Measurements from ENCODE around the gene PSMC3IP. TPM values are rescaled to one million over a fixed set of nuclear protein-coding genes. Genes with fewer than 3 reads are reported as not detected.
"Not testable (repeated sequence)": the region's sequence is repeated elsewhere in the genome, so short reads cannot be mapped to it uniquely, and the experiment has no call there.

PSMC3IP gene
- total RNA-seq, 4 donors from 2014 or later = 2.2 to 5.0 (median 4.2) TPM

- intact Hi-C loops (cut with DNase I) = no loop called here
- TF ChIP-seq POLR2A (IDR thresholded peaks at IDR 0.05; ENCODE audit: low read depth) = no peak
- no peak for DNase-seq (ENCODE audit: extremely low spot score)
- H3K9me3 ChIP-seq = no peaks in the 10 kb centered on the region
- WGBS = 86% methylated on average over 17 of the region's 17 CpGs
- H3K27me3 ChIP-seq = no peaks in the 10 kb centered on the region
- no peak overlapping the region for H3K4me3 ChIP-seq
- peaks cover 9 to 22% (median 15%) of the 10 kb centered on the region in 4 donors for H3K4me1 ChIP-seq
- H3K36me3 ChIP-seq = peaks cover 20 to 66% (median 62%) of the 10 kb centered on the region in 4 donors
- H3K27ac ChIP-seq (replicated peaks in 1 of 4) = no peak overlapping the region
Measured at GRCh38 chr17:42541041-42541833, 36.3 kb downstream of the PSMC3IP start.

GRCh38 chr17:42540558-42540957 lies 37.0 kb downstream of the PSMC3IP start:
- 90% methylated on average over 4 of the region's 4 CpGs for WGBS
- peaks cover 20 to 66% (median 62%) of the 10 kb centered on the region in 4 donors for H3K36me3 ChIP-seq

GRCh38 chr17:42538482-42538881 lies 39.0 kb downstream of the PSMC3IP start:
- Histone ChIP-seq H3K9me3 (no peaks in the 10 kb centered on the region), H3K4me3 (no peak overlapping the region), H3K27me3 (no peaks in the 10 kb centered on the region), H3K27ac (replicated peaks in 1 of 4) (no peak overlapping the region), H3K36me3 (peaks cover 20 to 54% (median 49%) of the 10 kb centered on the region in 4 donors), H3K4me1 (peaks cover 18 to 34% (median 28%) of the 10 kb centered on the region in 4 donors)
- 94% methylated on average over 14 of the region's 14 CpGs for WGBS
- intact Hi-C loops (cut with DNase I) = no loop called here
- TF ChIP-seq POLR2A (IDR thresholded peaks at IDR 0.05; ENCODE audit: low read depth) = no peak
- no peak for TF ChIP-seq EP300 (IDR thresholded peaks at IDR 0.05)
- TF ChIP-seq CTCF (IDR thresholded peaks at IDR 0.05) = no peak
- no peak for TF ChIP-seq POLR2AphosphoS5 (IDR thresholded peaks at IDR 0.05)
- no peak for DNase-seq (ENCODE audit: extremely low spot score)

More at GRCh38 chr17:42540558-42540957, 37.0 kb downstream of the PSMC3IP start:
- H3K27ac ChIP-seq (replicated peaks in 1 of 4); intact Hi-C loops (cut with DNase I); H3K27me3 ChIP-seq; H3K9me3 ChIP-seq; H3K4me3 ChIP-seq; DNase-seq (ENCODE audit: extremely low spot score): not testable (repeated sequence)
- peaks cover 11 to 24% (median 18%) of the 10 kb centered on the region in 4 donors for H3K4me1 ChIP-seq

- Histone ChIP-seq H3K27ac (replicated peaks in 1 of 4) (peak overlapping the region in 1 of 4 donors; percentile 86), H3K4me1 (peaks cover 18 to 34% (median 28%) of the 10 kb centered on the region in 4 donors), H3K27me3 (no peaks in the 10 kb centered on the region), H3K36me3 (peaks cover 20 to 48% (median 43%) of the 10 kb centered on the region in 4 donors), H3K9me3 (no peaks in the 10 kb centered on the region), H3K4me3 (no peak overlapping the region)
- no peak for DNase-seq (ENCODE audit: extremely low spot score)
- intact Hi-C loops (cut with DNase I) = no loop called here
- 95% methylated on average over 5 of the region's 5 CpGs for WGBS
- TF ChIP-seq POLR2AphosphoS5 (IDR thresholded peaks at IDR 0.05) (no peak), EP300 (IDR thresholded peaks at IDR 0.05) (no peak), CTCF (IDR thresholded peaks at IDR 0.05) (no peak), POLR2A (IDR thresholded peaks at IDR 0.05; ENCODE audit: low read depth) (no peak)
Measured at GRCh38 chr17:42537826-42538451, 39.6 kb downstream of the PSMC3IP start.

GRCh38 chr17:42537156-42537805 lies 40.2 kb downstream of the PSMC3IP start:
- Histone ChIP-seq H3K36me3 (peaks cover 15 to 42% (median 37%) of the 10 kb centered on the region in 4 donors), H3K27me3 (no peaks in the 10 kb centered on the region), H3K27ac (replicated peaks in 1 of 4) (peak overlapping the region; percentile 86 to 98 (median 92)), H3K9me3 (no peaks in the 10 kb centered on the region), H3K4me1 (peaks cover 18 to 41% (median 34%) of the 10 kb centered on the region in 4 donors), H3K4me3 (peak overlapping the region; percentile 63 to 89 (median 74))
- 94% methylated on average over 9 of the region's 31 CpGs for WGBS
- intact Hi-C loops (cut with DNase I) = no loop called here
- TF ChIP-seq EP300 (IDR thresholded peaks at IDR 0.05) = no peak
- TF ChIP-seq POLR2A (IDR thresholded peaks at IDR 0.05; ENCODE audit: low read depth) = no peak
- no peak for TF ChIP-seq CTCF (IDR thresholded peaks at IDR 0.05)
- no peak for TF ChIP-seq POLR2AphosphoS5 (IDR thresholded peaks at IDR 0.05)
- DNase-seq (ENCODE audit: extremely low spot score) = no peak

All from esophagus muscularis mucosa (tissue), 4 donors.